Central memory CD4-positive, alpha-beta T cell (primary cell): Measurements from ENCODE around the gene FAM78B.

Experiments
- DNase-seq: peaks from one replicate; pipeline ENCODE4 v3.0.0; 2022
- total RNA-seq, 3 experiments: gene quantifications; one replicate each; lab custom pipeline; 2026; lab: John Stamatoyannopoulos, UW

The FAM78B gene
- 0.33 to 1.2 (median 0.96) reads per million in 3 experiments for total RNA-seq

DNA sequence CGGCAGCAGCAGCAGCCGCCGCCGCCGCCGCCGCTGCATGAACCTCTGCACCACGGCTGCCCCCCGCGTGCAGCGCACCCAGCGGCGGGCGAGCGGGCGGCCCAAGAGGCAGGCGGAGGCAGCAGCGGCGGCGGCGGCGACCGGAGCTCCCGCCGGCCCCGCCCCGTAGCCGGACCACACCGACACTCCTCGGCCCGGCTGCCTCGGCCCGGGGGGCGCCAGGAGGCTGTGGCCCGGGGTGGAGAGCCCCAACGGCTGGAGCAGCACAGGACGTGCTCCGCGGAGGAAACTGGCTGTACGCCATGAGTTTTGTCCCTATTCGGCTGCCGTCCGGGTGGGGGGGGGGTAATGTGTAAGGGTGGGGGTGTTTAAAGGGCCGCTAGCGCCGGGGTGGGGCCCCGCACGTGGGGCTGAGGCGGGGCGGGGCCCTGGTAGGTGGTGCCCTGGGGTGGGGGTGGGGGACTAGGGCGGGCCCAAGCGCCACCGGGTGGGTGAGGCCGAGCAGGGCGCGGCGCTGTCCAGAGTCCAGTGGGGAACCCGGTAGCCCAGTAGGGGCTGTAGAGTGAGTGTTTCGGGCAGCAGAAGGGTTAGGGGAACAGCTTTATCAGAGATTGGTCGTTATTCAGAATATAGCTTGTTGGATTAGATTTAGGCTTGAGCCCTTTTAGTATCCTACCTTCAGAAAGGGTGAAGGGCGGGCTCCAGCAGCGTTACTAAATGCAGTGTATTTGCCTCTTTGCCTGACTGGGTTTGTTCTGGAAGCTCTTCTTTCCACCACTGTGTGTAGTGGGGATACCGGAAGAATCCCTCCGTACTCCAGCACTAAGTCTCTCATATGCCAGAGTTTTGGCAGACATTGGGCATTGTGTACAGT lies at the start of gene FAM78B:
FAM78B (minus strand) TSS at position 304 of the 874 bp plus-strand sequence. CDS start 753 bp downstream, outside the sequence.
- DNase-seq = peak; percentile 35

DNA sequence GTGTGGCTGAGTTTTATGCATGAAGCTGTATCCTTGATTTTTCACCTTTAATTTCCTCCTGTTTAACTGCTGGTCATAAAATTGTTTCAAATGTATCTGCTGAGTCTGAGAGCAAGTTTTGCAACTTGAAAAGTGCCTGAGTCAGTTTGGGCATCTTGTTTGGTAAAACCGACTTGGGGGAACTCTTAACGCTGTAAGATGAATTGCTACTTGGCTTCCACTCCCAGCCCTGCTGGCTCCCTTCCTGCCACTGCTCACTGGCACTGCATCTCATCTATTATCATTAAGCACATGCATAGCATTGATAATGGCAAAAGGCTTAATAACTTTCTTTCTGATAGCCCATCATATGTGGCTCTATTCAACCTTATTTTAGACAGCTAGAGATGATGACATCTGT lies 35.7 kb upstream of the FAM78B start:
- no peak for DNase-seq

GRCh38 chr1:166200743-166201142 lies 33.9 kb upstream of the FAM78B start:
- no peak for DNase-seq

GRCh38 chr1:166197597-166197996 lies 30.8 kb upstream of the FAM78B start:
- no peak for DNase-seq

DNA sequence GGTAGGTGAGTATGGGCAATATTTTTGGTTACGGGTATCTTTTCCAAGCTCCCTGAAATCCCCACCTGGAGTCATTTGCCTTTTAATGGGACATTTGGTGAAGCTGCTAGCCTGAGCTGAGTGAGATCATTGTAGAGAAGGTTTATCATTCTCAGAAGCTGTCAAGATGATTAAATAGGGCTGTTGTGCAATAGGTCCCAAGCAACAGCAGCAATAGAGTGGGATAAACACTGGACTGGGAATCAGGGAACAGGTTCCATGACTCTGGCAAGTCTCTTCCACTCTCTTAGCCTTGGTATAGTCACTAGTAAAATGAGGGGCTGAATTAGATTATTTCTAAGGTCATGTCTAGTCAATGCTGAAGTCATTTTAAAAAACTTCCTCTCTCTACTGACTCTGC lies 30.3 kb upstream of the FAM78B start:
- DNase-seq = no peak

DNA sequence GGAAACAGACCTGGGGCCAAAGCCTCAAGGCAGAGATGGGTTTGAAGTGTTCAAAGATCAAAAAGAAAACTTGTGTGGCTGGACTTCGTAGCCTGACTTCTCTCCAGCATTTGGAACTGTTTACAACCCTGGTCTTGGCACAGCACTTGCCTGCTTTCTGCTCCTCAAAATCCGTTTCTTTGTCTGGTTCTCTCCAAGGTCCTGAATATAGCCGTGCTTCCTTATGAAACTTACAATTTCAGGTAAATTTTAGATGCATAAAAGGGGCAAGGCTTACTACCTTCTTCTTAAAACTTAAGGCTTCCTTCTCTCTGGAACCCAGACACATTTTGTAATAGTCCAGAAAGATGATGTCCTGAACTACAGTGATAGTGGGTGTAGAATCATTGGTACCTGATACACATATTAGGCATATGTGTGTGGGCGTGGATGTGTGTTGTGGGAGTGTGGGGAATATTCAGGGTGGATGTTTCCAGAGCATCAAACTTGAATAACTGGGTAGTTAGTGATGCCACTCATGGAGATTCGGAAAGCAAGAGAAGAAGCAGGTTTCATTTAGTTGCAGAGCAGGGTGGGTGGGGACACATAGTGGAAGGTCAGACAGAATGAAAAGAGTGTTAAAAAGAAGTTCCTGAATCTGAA lies 26.4 kb upstream of the FAM78B start:
- no peak for DNase-seq

DNA sequence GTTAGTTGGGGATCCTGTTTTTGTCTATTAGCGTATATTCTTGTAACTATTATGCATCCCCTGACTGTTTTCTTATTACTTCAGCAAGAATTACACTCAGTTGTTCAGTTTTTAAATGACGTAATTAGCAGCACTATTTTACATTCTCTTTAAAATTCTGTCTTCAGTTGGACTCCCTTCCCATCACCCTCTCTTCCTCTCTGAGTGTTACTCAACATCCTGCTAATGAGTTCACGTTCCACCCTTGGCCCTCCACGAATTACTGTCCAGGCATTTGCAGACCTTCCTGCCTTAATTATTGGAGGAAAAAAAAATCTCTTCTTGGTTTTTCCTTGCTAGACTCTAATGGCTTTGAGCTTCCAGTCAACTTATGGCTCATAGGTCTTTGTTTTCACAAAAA lies 23.6 kb upstream of the FAM78B start:
- no peak for DNase-seq

DNA sequence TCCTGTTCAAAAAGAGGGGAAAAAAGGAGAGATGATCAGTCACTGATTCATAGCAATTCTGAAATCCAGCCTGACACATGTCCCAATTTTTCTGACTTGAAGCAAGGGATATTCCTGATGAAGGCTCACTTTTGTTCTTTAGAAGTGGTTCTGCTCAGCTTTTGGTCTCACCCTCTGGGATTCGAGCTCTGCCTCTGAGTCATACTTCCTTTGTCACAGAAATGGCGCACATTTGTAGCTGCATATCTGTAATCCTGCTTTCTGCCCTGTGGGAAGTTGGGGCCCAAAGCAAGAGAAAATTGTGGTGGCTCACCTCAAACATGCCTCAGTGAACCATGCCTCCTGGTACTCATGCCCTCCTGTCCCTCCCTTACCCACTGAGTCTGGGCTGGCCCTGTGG lies 22.3 kb upstream of the FAM78B start:
- DNase-seq = no peak

- no peak for DNase-seq
Measured at GRCh38 chr1:166185526-166185925, 18.7 kb upstream of the FAM78B start.

- DNase-seq = no peak
Measured at GRCh38 chr1:166184897-166185296, 18.1 kb upstream of the FAM78B start.

DNA sequence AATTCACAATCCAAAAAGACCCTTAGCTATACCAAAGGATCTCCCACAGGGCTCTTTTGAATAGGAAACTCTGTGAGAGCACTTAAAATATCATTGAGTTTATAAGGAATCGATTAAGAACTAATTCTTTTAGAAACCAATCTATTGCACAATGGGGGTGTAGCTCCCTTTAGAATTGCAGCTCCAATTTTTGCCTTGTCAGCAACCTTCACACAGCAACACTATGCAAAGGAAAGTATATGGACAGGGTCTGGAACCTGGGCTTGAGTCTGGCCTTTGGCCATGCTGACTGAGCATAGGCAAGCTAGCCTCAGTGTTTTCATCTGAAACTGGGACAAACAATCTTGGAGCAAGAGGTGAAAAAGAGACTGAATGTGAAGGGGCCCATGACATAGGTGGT lies 17.2 kb upstream of the FAM78B start:
- no peak for DNase-seq

GRCh38 chr1:166182281-166182680 lies 15.5 kb upstream of the FAM78B start:
- DNase-seq = no peak

DNA sequence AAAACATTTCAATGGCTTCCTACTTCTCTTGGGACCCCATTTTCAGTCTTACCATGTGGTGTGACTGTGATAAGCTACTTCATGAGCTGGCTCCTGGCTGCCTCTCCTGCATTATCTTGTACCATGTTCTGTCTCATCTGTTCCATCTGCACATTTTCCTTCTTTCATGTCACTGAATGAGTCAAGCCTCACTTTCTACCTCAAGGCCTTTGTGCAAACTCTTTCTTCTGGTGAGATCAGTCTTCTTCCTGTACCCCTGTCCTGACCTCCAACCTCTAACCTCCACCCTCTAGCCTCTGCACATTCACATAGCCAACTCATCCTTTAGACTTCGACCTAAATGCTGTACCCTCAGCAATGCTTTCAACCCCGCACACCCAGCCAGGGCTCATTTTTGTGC lies 9.6 kb upstream of the FAM78B start:
- no peak for DNase-seq

DNA sequence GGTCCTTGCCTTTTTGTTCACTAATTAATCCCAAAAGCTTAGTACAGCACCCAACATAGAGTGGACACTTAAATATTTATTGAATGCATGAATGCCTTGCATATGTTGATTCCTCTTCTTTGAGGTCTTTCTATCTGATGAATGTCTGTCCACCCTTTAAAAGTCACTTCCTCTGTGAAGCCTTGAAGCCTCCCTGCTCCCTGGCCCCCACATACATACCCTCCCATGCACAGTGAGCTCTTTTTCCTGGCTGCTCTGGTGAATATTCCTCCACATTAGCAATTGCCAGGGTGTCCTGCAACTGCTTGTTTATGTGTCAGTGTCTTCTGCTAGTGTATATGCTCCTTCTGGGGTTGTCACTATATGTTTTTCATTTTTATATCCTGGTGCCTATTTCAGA lies 8.2 kb upstream of the FAM78B start:
- no peak for DNase-seq

DNA sequence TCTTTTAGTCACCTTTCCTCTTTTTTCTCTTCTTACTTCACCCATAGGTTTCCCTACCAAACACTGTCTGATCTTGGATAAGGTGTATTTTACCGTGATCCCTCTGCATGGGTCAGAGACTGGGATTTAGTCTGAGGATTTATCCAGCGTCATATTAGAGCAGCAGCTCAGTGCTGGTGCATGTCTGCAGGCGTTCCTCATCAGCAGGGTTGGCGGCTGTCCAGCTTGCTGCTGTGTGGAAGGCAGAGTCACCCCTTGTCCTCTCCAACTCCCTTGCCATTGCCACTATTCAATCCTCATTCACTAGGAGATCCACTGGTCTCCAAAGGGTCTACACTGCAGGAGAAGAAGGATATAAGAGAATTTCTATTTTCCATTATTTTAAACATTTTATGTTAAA lies 7.3 kb upstream of the FAM78B start:
- no peak for DNase-seq

GRCh38 chr1:166172106-166172505 lies 5.3 kb upstream of the FAM78B start:
- DNase-seq = no peak

DNA sequence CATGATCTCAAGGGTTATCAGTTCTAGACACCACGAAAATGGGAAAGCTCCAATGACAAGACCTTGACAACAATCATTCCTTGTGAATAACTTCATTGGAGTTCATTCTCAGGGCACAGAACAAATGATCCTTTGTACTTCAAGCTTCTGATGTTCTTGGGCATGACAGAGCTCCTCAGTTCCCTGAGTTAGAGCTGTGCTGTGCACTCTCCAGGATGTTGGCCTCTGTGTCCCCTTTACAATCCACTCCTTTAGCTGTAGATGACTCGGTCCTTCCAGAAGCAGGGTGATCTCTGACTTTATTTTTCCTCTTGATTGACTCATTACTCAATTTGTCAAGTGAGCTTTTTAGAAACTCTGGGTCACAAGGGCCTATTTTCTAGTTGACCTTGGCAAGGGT lies 3.9 kb upstream of the FAM78B start:
- DNase-seq = no peak

DNA sequence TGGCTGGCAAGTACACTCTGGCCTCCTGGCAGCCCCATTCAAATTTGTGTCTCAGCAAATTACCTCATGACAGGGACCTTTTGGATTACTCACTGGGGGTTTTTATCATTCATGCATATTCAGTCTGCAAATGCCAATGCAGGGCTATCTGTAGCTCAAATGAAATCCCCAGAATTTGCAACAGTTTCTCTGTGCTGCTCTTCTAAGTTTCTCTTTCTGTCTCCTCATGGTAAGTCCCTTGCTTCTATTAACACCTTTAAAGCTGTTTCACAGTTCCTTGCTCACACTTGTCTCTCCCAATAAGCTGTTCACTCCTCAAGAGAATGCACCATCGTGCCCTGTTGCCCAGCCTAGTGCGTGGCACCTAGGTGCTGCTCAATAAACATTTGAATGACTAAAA lies 3.3 kb upstream of the FAM78B start:
- no peak for DNase-seq

GRCh38 chr1:166169182-166169581 lies 2.4 kb upstream of the FAM78B start:
- no peak for DNase-seq

DNA sequence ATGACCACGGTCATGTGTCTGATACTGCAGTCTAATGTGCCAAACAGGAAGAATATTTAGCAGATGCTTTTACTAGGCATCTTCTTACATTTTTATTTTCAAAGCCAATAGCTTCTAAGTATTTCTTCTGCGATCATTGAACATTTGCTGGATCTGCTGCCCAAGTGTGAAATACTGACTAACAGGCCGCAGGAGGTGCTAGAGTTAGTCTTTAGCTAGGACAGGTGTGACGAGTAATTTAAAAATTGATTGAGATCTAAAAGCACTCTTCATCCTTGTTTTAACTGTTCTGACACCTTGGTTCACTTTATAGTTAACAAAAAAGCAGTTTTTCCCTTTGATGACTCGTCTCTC lies 748 bp upstream of the FAM78B start:
- no peak for DNase-seq

DNA sequence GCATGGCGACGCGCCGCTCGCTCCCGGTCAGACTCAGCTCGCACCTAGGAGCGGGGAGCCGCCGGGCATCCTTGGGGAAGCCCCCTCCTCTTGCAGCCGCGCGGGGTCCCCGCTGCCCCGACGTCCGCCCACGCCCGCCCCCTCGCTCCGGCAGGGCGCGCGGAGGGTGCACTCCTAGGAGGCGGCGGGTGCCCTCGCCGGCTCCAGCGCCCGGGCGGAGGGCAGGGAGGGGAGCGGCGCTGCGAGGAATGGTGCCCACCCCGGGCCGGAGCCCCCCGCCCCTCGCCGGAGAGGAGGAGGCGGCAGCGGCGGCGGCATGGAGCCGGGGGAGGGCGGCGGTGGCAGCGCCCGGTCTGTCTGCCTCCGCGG lies 488 bp downstream of the FAM78B start:
- no peak for DNase-seq

DNA sequence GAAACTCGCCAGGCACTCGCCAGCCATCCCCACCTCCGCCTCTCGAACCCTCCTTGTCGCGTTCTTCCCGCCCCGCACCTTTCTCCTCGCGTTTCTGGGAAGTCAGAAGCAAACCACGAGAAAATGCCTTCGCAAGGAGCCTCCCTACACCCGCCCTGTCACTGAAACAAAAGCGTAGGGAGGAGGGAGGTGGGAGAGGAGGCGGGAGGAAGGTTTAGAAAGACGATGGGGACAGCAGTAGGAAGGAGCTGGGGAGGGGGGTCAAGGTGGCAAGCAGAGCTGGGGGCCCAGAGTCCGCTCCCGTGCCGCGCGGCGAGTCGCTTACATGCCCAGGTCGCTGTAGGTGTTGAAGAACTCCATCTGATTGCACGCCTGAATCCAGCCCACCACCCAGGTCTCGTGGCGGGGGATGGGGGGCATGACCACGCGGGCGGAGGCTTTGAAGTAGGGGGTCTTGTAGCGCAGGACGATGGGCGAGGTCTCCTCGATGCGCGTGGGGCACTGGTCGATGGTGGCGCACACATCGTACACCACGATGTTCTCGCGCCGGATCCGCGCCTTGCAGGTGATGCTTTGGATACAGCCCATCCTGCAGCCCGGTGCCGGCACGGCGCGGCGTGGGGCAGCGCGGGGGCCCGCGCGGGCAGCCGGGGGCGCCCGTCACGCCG lies 1.0 kb downstream of the FAM78B start:
- no peak for DNase-seq

- no peak for DNase-seq
Measured at GRCh38 chr1:166164995-166165660, 1.7 kb downstream of the FAM78B start.

- DNase-seq = no peak
Measured at GRCh38 chr1:166164646-166164994, 2.2 kb downstream of the FAM78B start.
